HepG2 (cell line): ENCODE measurements around the gene THRA. TPM values are rescaled to one million over a fixed set of nuclear protein-coding genes. Genes with fewer than 3 reads are reported as not detected.

ENCODE experiments used
- ATAD3A ChIP-seq: sonication (generic); formaldehyde crosslinking; IDR thresholded peaks from 2 replicates; pipeline ENCODE4 v1.4.0; 2020; ENCODE audit warnings: missing genetic modification reagents
- CENPX ChIP-seq: sonication (generic); formaldehyde crosslinking; IDR thresholded peaks from 2 replicates; pipeline ENCODE4 v1.9.0; 2021; ENCODE audit warnings: mild to moderate bottlenecking, missing genetic modification reagents, moderate library complexity
- JUN ChIP-seq: sonication (generic); formaldehyde crosslinking; IDR thresholded peaks from 2 replicates; pipeline ENCODE4 v1.4.0; 2020; ENCODE audit warnings: mild to moderate bottlenecking, missing genetic modification reagents
- MYC ChIP-seq: sonication (generic); formaldehyde crosslinking; IDR thresholded peaks from 2 replicates; pipeline ENCODE4 v1.9.0; 2021; ENCODE audit warnings: missing genetic modification reagents, borderline replicate concordance
- NR1H2 ChIP-seq: sonication (generic); formaldehyde crosslinking; IDR thresholded peaks from 2 replicates; pipeline ENCODE4 v1.8.1; 2022; ENCODE audit warnings: low read depth, missing genetic modification reagents, borderline replicate concordance
- SRY ChIP-seq: sonication (generic); formaldehyde crosslinking; IDR thresholded peaks from 2 replicates; pipeline ENCODE4 v1.8.0; 2022; ENCODE audit warnings: mild to moderate bottlenecking, missing genetic modification reagents
- THYN1 ChIP-seq: sonication (generic); formaldehyde crosslinking; IDR thresholded peaks from 2 replicates; pipeline ENCODE4 v1.8.1; 2023; ENCODE audit warnings: low read depth, mild to moderate bottlenecking, moderate library complexity, missing genetic modification reagents, borderline replicate concordance
- ZEB1 ChIP-seq: IDR thresholded peaks from 2 replicates; pipeline ENCODE4 v1.6.1; 2012; ENCODE audit warnings: mild to moderate bottlenecking, low read depth, inconsistent platforms; ENCODE audit not compliant: insufficient replicate concordance
- ZNF224 ChIP-seq: sonication (generic); formaldehyde crosslinking; IDR thresholded peaks from 2 replicates; pipeline ENCODE4 v1.5.0; 2020; ENCODE audit warnings: mild to moderate bottlenecking, missing genetic modification reagents
- ZNF333 ChIP-seq: sonication (generic); formaldehyde crosslinking; IDR thresholded peaks from 2 replicates; pipeline ENCODE4 v1.4.0; 2020; ENCODE audit warnings: mild to moderate bottlenecking, missing genetic modification reagents, borderline replicate concordance
- ZNF460 ChIP-seq: sonication (generic); formaldehyde crosslinking; IDR thresholded peaks from 2 replicates; pipeline ENCODE4 v1.5.1; 2020; ENCODE audit warnings: missing genetic modification reagents, mild to moderate bottlenecking, borderline replicate concordance
- ZNF672 ChIP-seq: sonication (generic); formaldehyde crosslinking; IDR thresholded peaks from 2 replicates; pipeline ENCODE4 v1.8.1; 2022; ENCODE audit warnings: missing genetic modification reagents
- ZNF737 ChIP-seq: sonication (generic); formaldehyde crosslinking; IDR thresholded peaks from 2 replicates; pipeline ENCODE4 v1.5.0; 2020; ENCODE audit warnings: missing genetic modification reagents, mild to moderate bottlenecking, borderline replicate concordance
- ZNF772 ChIP-seq: sonication (generic); formaldehyde crosslinking; IDR thresholded peaks from 2 replicates; pipeline ENCODE4 v1.5.0; 2020; ENCODE audit warnings: mild to moderate bottlenecking, missing genetic modification reagents
- ZZZ3 ChIP-seq: sonication (generic); formaldehyde crosslinking; IDR thresholded peaks from 2 replicates; pipeline ENCODE4 v1.4.0; 2020; ENCODE audit warnings: missing genetic modification reagents, mild to moderate bottlenecking, borderline replicate concordance
- polyA plus RNA-seq, 8 experiments: library from polyadenylated mRNA; depleted of rRNA in 3 of 8; stranded (reverse) in 7 of 8; unstranded in 1 of 8; fragments of >200 nt; fragmentation: Illumina TruSeq in 4 of 8; extraction: Trizol in 4 of 8; gene quantifications; 2 replicates each; pipeline versions ENCODE4 v1.2.1 to v1.2.3, GENCODE V29; 2011 to 2016; ENCODE audit warnings: low read depth in 4 of 8, missing spikeins in 1 of 8, mixed read lengths in 1 of 8; ENCODE audit not compliant: insufficient read depth in 1 of 8
- total RNA-seq, 5 experiments: library from RNA; depleted of rRNA; stranded (reverse); fragments of >200 nt; fragmentation: Illumina TruSeq; extraction: Trizol; gene quantifications; 2 replicates each; pipeline ENCODE4 v1.2.3, GENCODE V29; 2016; ENCODE audit warnings: low read depth in 1 of 5
- TF ChIP-seq, protein P1 (sequence below): sonication (generic); formaldehyde crosslinking; conservative IDR thresholded peaks from 2 replicates; pipeline ENCODE4 v1.4.0; 2020; ENCODE audit warnings: missing genetic modification reagents
- TF ChIP-seq, protein P2 (sequence below): sonication (generic); formaldehyde crosslinking; IDR thresholded peaks from 2 replicates; pipeline ENCODE4 v1.4.0; 2020; ENCODE audit warnings: missing genetic modification reagents; ENCODE audit errors: not compliant biosample characterization
- TF ChIP-seq, protein P3 (sequence below): IDR thresholded peaks from 2 replicates; pipeline ENCODE4 v1.6.1; 2016; ENCODE audit warnings: missing compliant biosample characterization, missing genetic modification reagents, borderline replicate concordance
- TF ChIP-seq, protein P4 (sequence below): fragments of 450-650 bp; IDR thresholded peaks from 2 replicates; pipeline ENCODE4 v1.6.1; 2017
- TF ChIP-seq, protein P5 (sequence below): sonication (generic); formaldehyde crosslinking; IDR thresholded peaks from 2 replicates; pipeline ENCODE4 v1.9.0; 2021; ENCODE audit warnings: missing genetic modification reagents, mild to moderate bottlenecking, borderline replicate concordance

The THRA gene
- total and polyA plus RNA-seq, 2 of the 13 experiments (the other 11 are each of a cell fraction or from before 2014, with no cell fraction given), result 8.0 to 9.9 TPM

DNA sequence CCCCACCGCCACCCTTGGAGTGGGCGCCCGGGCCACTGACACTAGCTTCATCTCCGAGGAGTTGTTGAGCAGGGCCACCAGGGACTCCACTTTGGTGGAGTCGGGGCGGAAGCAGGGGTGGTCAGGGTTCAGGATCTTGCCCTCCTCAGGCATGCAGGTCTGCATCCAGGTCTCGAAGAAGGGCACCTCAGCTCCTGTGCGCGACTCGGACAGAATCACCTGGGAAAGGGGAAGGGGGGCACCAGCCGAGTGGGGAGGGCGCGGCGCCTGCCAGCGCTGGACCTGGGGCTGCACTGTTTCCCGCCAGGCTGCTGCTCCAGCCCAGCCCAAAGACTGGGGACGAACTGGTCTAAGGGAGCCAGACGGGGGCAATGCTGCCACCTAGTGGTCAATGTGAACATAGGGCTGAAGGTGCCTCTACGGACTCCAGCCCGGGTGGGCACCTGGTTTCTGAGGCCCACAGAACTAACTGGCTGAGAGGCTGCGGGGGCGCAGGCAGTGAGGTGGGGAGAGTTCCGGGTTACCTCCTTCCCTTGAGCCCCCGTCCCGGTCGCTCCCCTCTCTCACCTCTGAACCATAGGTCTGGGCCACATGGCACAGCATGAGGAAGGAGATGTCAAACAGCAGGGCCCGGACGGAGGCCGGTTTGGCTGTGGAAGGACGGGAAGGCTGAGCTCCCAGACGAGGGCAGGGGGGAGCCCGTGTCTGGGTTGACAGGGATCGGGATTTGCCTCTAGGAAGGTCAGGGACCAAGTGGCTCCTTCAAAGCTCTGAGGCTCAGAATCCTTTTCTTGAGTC lies 35.8 kb upstream of the THRA start (continued):
- TF ChIP-seq, protein P1, sequence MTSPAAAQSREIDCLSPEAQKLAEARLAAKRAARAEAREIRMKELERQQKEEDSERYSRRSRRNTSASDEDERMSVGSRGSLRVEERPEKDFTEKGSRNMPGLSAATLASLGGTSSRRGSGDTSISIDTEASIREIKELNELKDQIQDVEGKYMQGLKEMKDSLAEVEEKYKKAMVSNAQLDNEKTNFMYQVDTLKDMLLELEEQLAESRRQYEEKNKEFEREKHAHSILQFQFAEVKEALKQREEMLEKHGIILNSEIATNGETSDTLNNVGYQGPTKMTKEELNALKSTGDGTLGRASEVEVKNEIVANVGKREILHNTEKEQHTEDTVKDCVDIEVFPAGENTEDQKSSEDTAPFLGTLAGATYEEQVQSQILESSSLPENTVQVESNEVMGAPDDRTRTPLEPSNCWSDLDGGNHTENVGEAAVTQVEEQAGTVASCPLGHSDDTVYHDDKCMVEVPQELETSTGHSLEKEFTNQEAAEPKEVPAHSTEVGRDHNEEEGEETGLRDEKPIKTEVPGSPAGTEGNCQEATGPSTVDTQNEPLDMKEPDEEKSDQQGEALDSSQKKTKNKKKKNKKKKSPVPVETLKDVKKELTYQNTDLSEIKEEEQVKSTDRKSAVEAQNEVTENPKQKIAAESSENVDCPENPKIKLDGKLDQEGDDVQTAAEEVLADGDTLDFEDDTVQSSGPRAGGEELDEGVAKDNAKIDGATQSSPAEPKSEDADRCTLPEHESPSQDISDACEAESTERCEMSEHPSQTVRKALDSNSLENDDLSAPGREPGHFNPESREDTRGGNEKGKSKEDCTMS (CRISPR knock-in tag), result no peak
- TF ChIP-seq NR1H2 (CRISPR knock-in tag) (no peak), ZNF772 (CRISPR knock-in tag) (no peak; the same call in 1 of the 2 replicates), JUN (CRISPR knock-in tag) (no peak), ZNF224 (no peak), ATAD3A (no peak), ZNF737 (CRISPR knock-in tag) (no peak), ZNF460 (CRISPR knock-in tag) (no peak), ZNF672 (CRISPR knock-in tag) (no peak), MYC (CRISPR knock-in tag) (no peak), ZEB1 (no peak), CENPX (CRISPR knock-in tag) (no peak), ZNF333 (no peak), SRY (no peak), ZZZ3 (CRISPR knock-in tag) (no peak), THYN1 (CRISPR knock-in tag) (no peak)
- TF ChIP-seq, protein P2, sequence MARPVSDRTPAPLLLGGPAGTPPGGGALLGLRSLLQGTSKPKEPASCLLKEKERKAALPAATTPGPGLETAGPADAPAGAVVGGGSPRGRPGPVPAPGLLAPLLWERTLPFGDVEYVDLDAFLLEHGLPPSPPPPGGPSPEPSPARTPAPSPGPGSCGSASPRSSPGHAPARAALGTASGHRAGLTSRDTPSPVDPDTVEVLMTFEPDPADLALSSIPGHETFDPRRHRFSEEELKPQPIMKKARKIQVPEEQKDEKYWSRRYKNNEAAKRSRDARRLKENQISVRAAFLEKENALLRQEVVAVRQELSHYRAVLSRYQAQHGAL (CRISPR knock-in tag), result no peak
- TF ChIP-seq, protein P3, sequence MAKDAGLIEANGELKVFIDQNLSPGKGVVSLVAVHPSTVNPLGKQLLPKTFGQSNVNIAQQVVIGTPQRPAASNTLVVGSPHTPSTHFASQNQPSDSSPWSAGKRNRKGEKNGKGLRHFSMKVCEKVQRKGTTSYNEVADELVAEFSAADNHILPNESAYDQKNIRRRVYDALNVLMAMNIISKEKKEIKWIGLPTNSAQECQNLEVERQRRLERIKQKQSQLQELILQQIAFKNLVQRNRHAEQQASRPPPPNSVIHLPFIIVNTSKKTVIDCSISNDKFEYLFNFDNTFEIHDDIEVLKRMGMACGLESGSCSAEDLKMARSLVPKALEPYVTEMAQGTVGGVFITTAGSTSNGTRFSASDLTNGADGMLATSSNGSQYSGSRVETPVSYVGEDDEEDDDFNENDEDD (CRISPR knock-in tag), result no peak
- TF ChIP-seq, protein P4, sequence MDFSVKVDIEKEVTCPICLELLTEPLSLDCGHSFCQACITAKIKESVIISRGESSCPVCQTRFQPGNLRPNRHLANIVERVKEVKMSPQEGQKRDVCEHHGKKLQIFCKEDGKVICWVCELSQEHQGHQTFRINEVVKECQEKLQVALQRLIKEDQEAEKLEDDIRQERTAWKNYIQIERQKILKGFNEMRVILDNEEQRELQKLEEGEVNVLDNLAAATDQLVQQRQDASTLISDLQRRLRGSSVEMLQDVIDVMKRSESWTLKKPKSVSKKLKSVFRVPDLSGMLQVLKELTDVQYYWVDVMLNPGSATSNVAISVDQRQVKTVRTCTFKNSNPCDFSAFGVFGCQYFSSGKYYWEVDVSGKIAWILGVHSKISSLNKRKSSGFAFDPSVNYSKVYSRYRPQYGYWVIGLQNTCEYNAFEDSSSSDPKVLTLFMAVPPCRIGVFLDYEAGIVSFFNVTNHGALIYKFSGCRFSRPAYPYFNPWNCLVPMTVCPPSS, result no peak
- TF ChIP-seq, protein P5, sequence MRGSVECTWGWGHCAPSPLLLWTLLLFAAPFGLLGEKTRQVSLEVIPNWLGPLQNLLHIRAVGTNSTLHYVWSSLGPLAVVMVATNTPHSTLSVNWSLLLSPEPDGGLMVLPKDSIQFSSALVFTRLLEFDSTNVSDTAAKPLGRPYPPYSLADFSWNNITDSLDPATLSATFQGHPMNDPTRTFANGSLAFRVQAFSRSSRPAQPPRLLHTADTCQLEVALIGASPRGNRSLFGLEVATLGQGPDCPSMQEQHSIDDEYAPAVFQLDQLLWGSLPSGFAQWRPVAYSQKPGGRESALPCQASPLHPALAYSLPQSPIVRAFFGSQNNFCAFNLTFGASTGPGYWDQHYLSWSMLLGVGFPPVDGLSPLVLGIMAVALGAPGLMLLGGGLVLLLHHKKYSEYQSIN (CRISPR knock-in tag), result no peak
